GM19438 (cell line): Measurements from ENCODE around the gene XPOT.

Experiments used
- ATAC-seq: cut with Tn5 transposase; IDR thresholded peaks from one replicate; pipeline ENCODE4 v1.9.1; 2021; ENCODE audit warnings: low read depth; ENCODE audit not compliant: unreplicated experiment

XPOT gene

DNA sequence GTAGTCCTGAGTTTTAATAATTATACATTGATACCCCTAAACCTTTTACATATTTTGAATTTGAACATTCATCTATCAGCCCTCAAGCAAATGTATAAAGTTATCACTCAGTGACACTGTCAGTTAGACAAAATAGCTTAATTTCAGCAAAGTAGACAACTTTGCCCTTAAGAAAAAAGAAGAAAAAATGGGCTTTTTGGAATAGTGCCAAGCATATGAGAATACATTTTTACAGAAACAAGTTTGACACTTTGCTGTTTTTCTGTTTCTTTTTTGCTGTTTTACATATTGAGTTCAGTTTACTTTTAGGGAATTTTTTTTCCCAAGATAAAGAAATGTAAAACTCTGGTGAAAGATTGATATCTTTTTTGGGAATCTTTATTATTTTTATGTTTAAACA lies 62.0 kb downstream of the XPOT start:
- ATAC-seq = no peak

- no peak for ATAC-seq
Measured at GRCh38 chr12:64468966-64469365, 64.8 kb downstream of the XPOT start.

GRCh38 chr12:64469455-64470142 lies 65.4 kb downstream of the XPOT start:
- ATAC-seq = no peak

GRCh38 chr12:64470495-64470894 lies 66.3 kb downstream of the XPOT start:
- ATAC-seq = no peak

GRCh38 chr12:64473176-64473575 lies 69.0 kb downstream of the XPOT start:
- ATAC-seq = no peak

- ATAC-seq = no peak
Measured at GRCh38 chr12:64475518-64475917, 71.3 kb downstream of the XPOT start.

- no peak for ATAC-seq
Measured at GRCh38 chr12:64476844-64477243, 72.7 kb downstream of the XPOT start.

GRCh38 chr12:64478661-64479060 lies 74.5 kb downstream of the XPOT start:
- ATAC-seq = no peak

DNA sequence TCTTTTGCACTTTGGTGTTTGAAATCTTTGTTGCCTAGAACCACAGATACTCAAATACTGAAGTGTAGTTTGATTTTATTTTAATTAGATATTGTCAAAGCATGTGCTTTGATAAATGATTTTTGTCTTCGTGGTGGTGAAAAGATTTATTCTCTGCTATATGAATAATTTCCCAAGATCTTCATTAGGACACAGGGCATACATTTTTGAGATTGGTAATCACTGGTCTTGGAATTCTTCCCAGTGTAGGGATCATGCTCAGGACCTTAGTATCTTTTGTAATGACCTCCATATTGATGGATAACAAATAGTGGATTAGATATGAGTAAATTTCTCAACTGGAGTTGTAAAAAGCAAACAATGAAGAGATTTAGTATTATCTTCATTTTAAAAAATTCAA lies 76.0 kb downstream of the XPOT start:
- no peak for ATAC-seq

DNA sequence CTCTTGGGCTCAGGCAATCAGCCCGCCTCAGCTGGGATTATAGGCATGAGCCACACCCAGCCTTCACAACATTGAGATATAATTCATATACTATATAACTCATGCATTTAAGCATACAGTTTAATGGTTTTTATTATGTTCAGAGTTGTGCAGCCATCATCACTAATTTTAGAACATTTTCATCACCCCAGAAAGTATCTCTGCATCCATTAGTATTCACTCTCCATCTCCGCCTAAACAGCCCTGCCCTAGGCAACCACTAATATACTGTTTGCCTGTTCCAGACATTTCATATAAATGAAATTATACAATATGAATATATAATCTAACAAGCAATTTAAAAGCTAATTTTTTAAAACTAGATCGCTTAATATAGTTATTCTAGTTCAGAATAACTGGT lies 82.5 kb downstream of the XPOT start:
- ATAC-seq = no peak

GRCh38 chr12:64491718-64492117 lies 87.5 kb downstream of the XPOT start:
- no peak for ATAC-seq

DNA sequence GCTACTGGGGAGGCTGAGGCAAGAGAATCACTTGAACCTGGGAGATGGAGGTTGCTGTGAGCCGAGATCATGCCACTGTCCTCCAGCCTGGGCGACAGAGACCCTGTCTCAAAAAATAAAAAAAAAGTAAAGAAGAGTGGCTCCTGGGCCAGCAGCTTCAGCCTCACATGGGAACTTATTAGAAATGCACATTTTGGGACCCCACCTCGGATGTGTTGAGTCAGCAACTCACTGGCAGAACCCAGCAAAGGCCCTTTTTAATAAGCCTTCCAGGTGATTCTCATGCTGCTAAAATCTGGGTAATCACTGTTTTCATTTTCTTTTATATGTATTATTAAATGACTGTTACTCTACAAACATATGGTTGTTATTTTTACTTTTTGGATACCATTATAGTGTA lies 89.3 kb downstream of the XPOT start:
- no peak for ATAC-seq

DNA sequence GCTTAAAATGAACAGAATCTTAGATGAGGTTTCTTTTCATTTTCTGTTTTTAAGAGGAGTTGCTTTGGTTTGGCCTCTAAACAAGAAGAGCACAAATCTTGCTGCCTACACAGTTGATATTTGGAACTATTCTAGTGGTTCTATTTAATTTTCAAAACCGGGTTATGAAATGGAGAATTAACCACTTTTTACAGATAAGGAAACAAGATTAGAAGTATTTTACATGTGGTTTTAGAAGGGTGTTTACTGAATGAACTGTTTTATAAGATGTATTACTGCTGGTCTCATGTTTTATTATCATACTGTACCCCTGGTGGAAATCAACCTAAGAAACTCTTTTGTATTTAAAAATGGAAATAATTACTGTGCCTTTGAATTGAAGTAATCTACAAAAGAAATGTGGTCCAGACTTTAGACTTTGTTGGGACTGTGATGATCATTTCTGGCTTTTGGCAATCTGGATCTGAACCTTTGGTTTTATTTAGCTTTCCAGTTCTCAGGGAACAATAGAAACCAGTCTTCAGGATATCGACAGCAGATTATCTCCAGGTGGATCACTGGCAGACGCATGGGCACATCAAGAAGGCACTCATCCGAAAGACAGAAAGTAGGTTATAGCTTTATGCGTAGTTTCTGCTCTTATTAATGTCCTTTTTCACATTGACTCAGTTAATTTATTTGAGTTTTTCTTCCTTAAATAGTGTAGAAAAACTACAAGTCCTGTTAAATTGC lies 91.0 kb downstream of the XPOT start:
- no peak for ATAC-seq

DNA sequence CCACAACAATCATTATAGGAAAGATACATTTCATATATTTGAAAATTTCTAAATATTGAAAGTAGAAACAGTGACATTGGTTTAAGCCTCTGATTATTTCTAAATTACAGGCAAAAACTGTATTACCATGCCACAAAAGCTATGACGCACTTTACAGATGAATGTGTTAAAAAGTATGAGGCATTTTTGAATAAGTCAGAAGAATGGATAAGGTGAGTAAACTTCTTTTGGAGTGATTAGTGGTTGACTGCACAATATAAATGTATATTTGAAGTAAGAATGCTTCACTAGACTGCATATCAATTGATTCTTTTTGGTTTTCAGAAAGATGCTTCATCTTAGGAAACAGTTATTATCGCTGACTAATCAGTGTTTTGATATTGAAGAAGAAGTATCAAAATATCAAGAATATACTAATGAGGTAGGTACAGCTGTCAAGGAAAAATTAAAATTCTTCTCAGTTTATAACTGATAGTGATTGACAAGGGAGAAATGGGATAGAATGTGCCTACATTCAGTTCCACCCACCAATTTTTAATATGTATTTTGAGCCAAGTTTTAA lies 92.7 kb downstream of the XPOT start:
- no peak for ATAC-seq

DNA sequence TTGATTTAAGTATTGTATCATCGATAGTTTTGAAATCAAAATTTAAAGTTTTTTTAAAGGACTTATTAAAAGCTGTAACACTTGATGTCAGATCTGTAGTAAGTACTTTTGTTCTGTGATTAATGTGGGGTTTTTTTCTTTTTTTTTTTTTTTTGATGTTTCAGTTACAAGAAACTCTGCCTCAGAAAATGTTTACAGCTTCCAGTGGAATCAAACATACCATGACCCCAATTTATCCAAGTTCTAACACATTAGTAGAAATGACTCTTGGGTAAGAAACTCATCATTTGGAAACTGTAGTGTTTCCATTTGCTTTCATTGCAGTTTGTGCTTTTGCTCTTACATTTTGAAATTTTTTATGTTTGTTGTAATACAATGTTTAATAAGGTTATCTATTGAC lies 93.3 kb downstream of the XPOT start:
- ATAC-seq = no peak

DNA sequence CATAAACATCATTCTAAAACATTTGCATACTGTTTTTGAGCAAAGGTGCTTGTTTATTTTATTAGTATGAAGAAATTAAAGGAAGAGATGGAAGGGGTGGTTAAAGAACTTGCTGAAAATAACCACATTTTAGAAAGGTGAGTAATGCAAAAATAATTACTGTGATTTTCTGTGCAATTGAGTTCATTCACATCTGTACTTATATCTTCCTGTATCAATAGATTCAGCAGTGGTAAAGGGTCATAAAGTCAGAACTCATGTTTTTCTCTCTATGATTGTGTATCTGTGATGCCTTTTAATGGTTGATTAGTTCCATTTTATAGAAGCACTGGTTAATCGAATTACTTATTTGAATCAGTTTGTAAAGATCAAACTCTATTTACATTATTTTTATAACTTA lies 93.7 kb downstream of the XPOT start:
- no peak for ATAC-seq

- ATAC-seq = no peak
Measured at GRCh38 chr12:64500394-64500793, 96.2 kb downstream of the XPOT start.
